GM10847 (cell line): ENCODE data around the gene SLC6A6.

Source experiments
- POLR2A ChIP-seq: IDR thresholded peaks from 2 replicates; pipeline ENCODE4 v1.6.1; 2011; ENCODE audit not compliant: insufficient read length; ENCODE audit errors: extremely low read depth

SLC6A6 gene

GRCh38 chr3:14418296-14419250 is 16.2 kb downstream of the SLC6A6 start:
- TF ChIP-seq POLR2A = no peak

- TF ChIP-seq POLR2A = no peak
These were observed 19.9 kb downstream of the SLC6A6 start for GRCh38 chr3:14422016-14422963.

GRCh38 chr3:14423197-14423743 is 20.9 kb downstream of the SLC6A6 start:
- TF ChIP-seq POLR2A = no peak

- TF ChIP-seq POLR2A = no peak
These were observed 21.6 kb downstream of the SLC6A6 start for GRCh38 chr3:14423963-14424362.

GRCh38 chr3:14424711-14425580 is 22.5 kb downstream of the SLC6A6 start:
- no peak for TF ChIP-seq POLR2A

- no peak for TF ChIP-seq POLR2A
These were observed 23.3 kb downstream of the SLC6A6 start for GRCh38 chr3:14425581-14426304.

- no peak for TF ChIP-seq POLR2A
These were observed 23.9 kb downstream of the SLC6A6 start for GRCh38 chr3:14426305-14426620.

- TF ChIP-seq POLR2A = no peak
These were observed 26.0 kb downstream of the SLC6A6 start for GRCh38 chr3:14428087-14429033.

GRCh38 chr3:14429237-14429636 is 26.8 kb downstream of the SLC6A6 start:
- no peak for TF ChIP-seq POLR2A

GRCh38 chr3:14429640-14430039 is 27.2 kb downstream of the SLC6A6 start:
- no peak for TF ChIP-seq POLR2A

GRCh38 chr3:14430053-14430452 is 27.6 kb downstream of the SLC6A6 start:
- no peak for TF ChIP-seq POLR2A

GRCh38 chr3:14430706-14431451 is 28.5 kb downstream of the SLC6A6 start:
- TF ChIP-seq POLR2A = no peak

- no peak for TF ChIP-seq POLR2A
These were observed 29.1 kb downstream of the SLC6A6 start for GRCh38 chr3:14431452-14431916.
